NCI-H1417 treated with DMSO at 0.1 percent for 48 hours (cell line): ENCODE results near the gene CARMIL1.
"Not testable (repeated sequence)": the region's sequence is repeated elsewhere in the genome, so short reads cannot be mapped to it uniquely, and the experiment has no call there.

ENCODE experiments used
- DNase-seq: peaks from one replicate; lab custom pipeline; 2025; lab: John Stamatoyannopoulos, UW

The CARMIL1 gene

GRCh38 chr6:25576919-25577318, 297.7 kb downstream of the CARMIL1 start:
- no peak for DNase-seq

GRCh38 chr6:25578538-25578937, 299.4 kb downstream of the CARMIL1 start:
- DNase-seq, result peak; percentile 18

GRCh38 chr6:25579391-25579883, 300.3 kb downstream of the CARMIL1 start:
- no peak for DNase-seq

- no peak for DNase-seq
Measured at GRCh38 chr6:25579902-25580495, 300.8 kb downstream of the CARMIL1 start.

GRCh38 chr6:25582101-25582500, 302.9 kb downstream of the CARMIL1 start:
- no peak for DNase-seq

- DNase-seq, result no peak
Measured at GRCh38 chr6:25583099-25583498, 303.9 kb downstream of the CARMIL1 start.

GRCh38 chr6:25583906-25584305, 304.7 kb downstream of the CARMIL1 start:
- DNase-seq, result no peak

- no peak for DNase-seq
Measured at GRCh38 chr6:25585225-25585624, 306.1 kb downstream of the CARMIL1 start.

GRCh38 chr6:25586119-25586518, 306.9 kb downstream of the CARMIL1 start:
- DNase-seq, result not testable (repeated sequence)

- no peak for DNase-seq
Measured at GRCh38 chr6:25586927-25587326, 307.8 kb downstream of the CARMIL1 start.

GRCh38 chr6:25590986-25591385, 311.8 kb downstream of the CARMIL1 start:
- no peak for DNase-seq

- DNase-seq, result no peak
Measured at GRCh38 chr6:25596928-25597818, 318.0 kb downstream of the CARMIL1 start.

GRCh38 chr6:25599516-25600085, 320.4 kb downstream of the CARMIL1 start:
- DNase-seq, result no peak

GRCh38 chr6:25601800-25602673, 322.9 kb downstream of the CARMIL1 start:
- DNase-seq, result peak; percentile 28

GRCh38 chr6:25602674-25602982, 323.5 kb downstream of the CARMIL1 start:
- no peak for DNase-seq

- no peak for DNase-seq
Measured at GRCh38 chr6:25603251-25603650, 324.1 kb downstream of the CARMIL1 start.

GRCh38 chr6:25606151-25606550, 327.0 kb downstream of the CARMIL1 start:
- no peak for DNase-seq

GRCh38 chr6:25608558-25609174, 329.5 kb downstream of the CARMIL1 start:
- no peak for DNase-seq

GRCh38 chr6:25612666-25613065, 333.5 kb downstream of the CARMIL1 start:
- no peak for DNase-seq

GRCh38 chr6:25613415-25613814, 334.2 kb downstream of the CARMIL1 start:
- DNase-seq, result no peak

GRCh38 chr6:25614052-25614451, 334.9 kb downstream of the CARMIL1 start:
- no peak for DNase-seq

GRCh38 chr6:25615471-25615870, 336.3 kb downstream of the CARMIL1 start:
- DNase-seq, result no peak
